NCI-H2081 (cell line): ENCODE results near the gene KIF1B.
A peak's percentile ranks its signal among the peaks of the same experiment; 100 is the strongest.

Experiments
- DNase-seq, 2 experiments: peaks; one replicate each; lab custom pipeline; 2025; lab: John Stamatoyannopoulos, UW

The KIF1B gene

DNA sequence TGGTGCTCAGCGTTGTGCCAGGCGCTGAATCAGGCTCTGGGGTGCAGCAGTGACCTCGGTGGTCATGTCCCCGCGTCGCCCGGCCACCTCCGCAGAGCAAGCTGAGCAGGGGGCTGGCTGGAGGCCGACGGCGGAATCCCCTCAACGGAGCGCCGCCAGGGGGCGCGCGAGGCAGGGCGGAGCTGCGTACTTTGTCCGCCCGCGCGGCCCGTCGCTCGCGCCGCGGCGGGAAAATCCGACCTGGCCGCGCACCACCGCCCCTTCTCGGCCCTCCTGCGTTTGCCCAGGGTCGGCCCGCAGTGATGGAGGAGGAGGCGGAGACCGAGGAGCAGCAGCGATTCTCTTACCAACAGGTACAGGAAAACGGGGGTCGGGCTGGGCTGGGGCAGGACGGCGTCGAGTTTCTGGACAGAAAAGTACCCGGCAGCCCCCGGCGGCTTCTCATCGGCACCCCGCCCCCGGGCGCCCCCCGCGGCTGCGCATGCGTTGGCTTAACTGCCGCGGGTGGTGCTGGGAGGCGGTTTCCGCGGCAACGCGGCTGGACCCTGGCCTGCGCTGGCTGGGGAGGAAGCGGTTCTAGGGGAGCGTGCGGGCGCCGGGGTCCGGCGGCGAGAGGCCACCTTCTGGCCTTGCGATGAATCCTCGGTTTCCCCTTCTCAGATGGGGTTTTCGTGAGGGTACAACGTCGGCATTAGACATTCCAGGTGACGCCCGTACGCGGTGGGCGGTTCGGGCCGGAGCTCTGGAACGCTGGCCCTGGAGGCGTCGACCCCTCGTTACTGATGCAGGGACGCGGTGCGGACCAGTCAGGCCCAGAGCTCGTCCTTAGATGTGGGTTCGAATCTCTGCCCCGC, 220.1 kb downstream of the KIF1B start, which contains the start of gene CENPS:
Gene CENPS, plus strand, starts transcription at position 218 of the 854 bp plus-strand sequence. Its CDS starts 85 bp downstream, at position 303.
- peak; percentile 83 to 90 for DNase-seq
